Stimulated activated CD4-positive, alpha-beta T cell treated with anti-CD3 and anti-CD28 coated beads, Interleukin-4, amount 100 ng/mL, for 1 hour (primary cell): Measurements from ENCODE around the gene LPAR1.

Experiments
- DNase-seq: peaks from one replicate; pipeline ENCODE4 v3.0.0-alpha.2; 2020

Gene LPAR1

GRCh38 chr9:111037356-111037707 lies 938 bp downstream of the LPAR1 start:
- DNase-seq = no peak

- DNase-seq = no peak
Measured at GRCh38 chr9:111036946-111037345, 1.3 kb downstream of the LPAR1 start.

- no peak for DNase-seq
Measured at GRCh38 chr9:111036429-111036789, 1.9 kb downstream of the LPAR1 start.

- DNase-seq = no peak
Measured at GRCh38 chr9:111035543-111036428, 2.5 kb downstream of the LPAR1 start.

- DNase-seq = no peak
Measured at GRCh38 chr9:111034898-111035539, 3.3 kb downstream of the LPAR1 start.

GRCh38 chr9:111034170-111034897 lies 3.9 kb downstream of the LPAR1 start:
- DNase-seq = no peak

GRCh38 chr9:111030492-111030891 lies 7.8 kb downstream of the LPAR1 start:
- no peak for DNase-seq

GRCh38 chr9:111029260-111029659 lies 9.0 kb downstream of the LPAR1 start:
- DNase-seq = no peak

- DNase-seq = no peak
Measured at GRCh38 chr9:111027798-111028197, 10.5 kb downstream of the LPAR1 start.

GRCh38 chr9:111023128-111023527 lies 15.1 kb downstream of the LPAR1 start:
- no peak for DNase-seq

GRCh38 chr9:111020594-111020993 lies 17.7 kb downstream of the LPAR1 start:
- no peak for DNase-seq

- DNase-seq = no peak
Measured at GRCh38 chr9:111016426-111017045, 21.7 kb downstream of the LPAR1 start.

- no peak for DNase-seq
Measured at GRCh38 chr9:111016016-111016415, 22.3 kb downstream of the LPAR1 start.

GRCh38 chr9:111013707-111014106 lies 24.6 kb downstream of the LPAR1 start:
- DNase-seq = no peak

- no peak for DNase-seq
Measured at GRCh38 chr9:111013250-111013649, 25.0 kb downstream of the LPAR1 start.

- no peak for DNase-seq
Measured at GRCh38 chr9:111008158-111009075, 29.9 kb downstream of the LPAR1 start.

- DNase-seq = no peak
Measured at GRCh38 chr9:111005746-111006470, 32.4 kb downstream of the LPAR1 start.

GRCh38 chr9:111004936-111005335 lies 33.3 kb downstream of the LPAR1 start:
- DNase-seq = no peak

GRCh38 chr9:111003182-111003581 lies 35.1 kb downstream of the LPAR1 start:
- no peak for DNase-seq

- DNase-seq = no peak
Measured at GRCh38 chr9:111001526-111001925, 36.7 kb downstream of the LPAR1 start.

- DNase-seq = no peak
Measured at GRCh38 chr9:111000202-111000601, 38.1 kb downstream of the LPAR1 start.

GRCh38 chr9:110999379-110999778 lies 38.9 kb downstream of the LPAR1 start:
- no peak for DNase-seq
